Inflammatory macrophage treated with lipopolysaccharide for 1 hour (primary cell): Measurements from ENCODE around the gene BCL2L2.

Experiments
- DNase-seq, 2 donors: peaks; one replicate each; pipeline ENCODE4 v3.0.0-alpha.2; 2020 to 2022

The BCL2L2 gene

GRCh38 chr14:23357261-23357660, 50.6 kb downstream of the BCL2L2 start:
- DNase-seq: no peak

GRCh38 chr14:23358042-23358441, 51.4 kb downstream of the BCL2L2 start:
- DNase-seq: no peak

- DNase-seq: no peak
Observed at GRCh38 chr14:23358553-23359166, 52.0 kb downstream of the BCL2L2 start.

- DNase-seq: no peak
Observed at GRCh38 chr14:23359167-23359626, 52.6 kb downstream of the BCL2L2 start.

- no peak for DNase-seq
Observed at GRCh38 chr14:23359722-23360447, 53.3 kb downstream of the BCL2L2 start.

- DNase-seq: no peak
Observed at GRCh38 chr14:23360496-23360895, 53.9 kb downstream of the BCL2L2 start.

GRCh38 chr14:23361320-23361719, 54.7 kb downstream of the BCL2L2 start:
- no peak for DNase-seq
